HG03442 (cell line): ENCODE results near the gene PLA1A.

ENCODE experiments used
- ATAC-seq: cut with Tn5 transposase; IDR thresholded peaks from one replicate; pipeline ENCODE4 v1.9.1; 2021; ENCODE audit warnings: mild to moderate bottlenecking, moderate library complexity; ENCODE audit not compliant: unreplicated experiment

Gene PLA1A

DNA sequence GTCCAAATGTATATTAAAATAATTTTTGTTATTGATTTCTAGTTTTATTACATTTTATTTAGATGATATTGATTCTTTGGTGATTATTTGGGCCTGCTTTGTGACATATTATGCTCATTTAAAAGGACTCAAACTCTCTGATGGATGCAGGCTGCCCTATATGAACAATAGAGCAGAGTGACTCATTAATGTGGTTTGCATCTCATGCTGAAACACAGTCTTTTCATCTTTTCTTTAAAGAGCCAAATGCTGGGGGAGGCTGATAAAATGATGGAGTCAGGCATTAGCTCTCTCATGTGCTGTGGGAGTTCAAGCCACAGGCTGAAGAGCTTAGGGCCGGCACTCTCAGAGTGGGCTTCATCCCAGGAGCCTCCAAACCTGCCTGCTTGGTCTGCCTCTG lies 7.2 kb downstream of the PLA1A start:
- ATAC-seq, result no peak

DNA sequence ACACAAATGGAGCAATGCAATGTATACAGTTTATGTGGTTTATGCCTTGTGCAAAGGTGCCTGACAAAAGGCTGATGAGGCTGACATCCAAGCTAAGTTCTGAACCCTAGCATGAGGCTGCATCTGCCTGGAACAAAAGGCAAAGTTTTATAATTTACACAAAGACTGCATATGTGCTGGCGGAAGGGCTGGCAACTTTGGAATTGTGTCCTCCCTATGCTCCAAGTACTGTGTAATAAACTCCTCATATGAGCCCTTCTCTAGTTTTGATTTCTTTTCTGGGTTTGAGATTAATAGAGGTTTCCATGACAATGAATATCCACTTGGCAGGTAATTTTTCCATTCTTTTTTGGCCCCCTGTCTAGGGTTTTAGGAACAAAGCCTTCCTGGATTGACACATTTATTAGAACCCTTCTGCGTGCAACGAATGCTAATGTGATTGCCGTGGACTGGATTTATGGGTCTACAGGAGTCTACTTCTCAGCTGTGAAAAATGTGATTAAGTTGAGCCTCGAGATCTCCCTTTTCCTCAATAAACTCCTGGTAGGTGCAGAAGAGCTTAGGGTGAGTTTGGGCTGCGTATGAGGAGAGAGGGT lies 10.8 kb downstream of the PLA1A start:
- ATAC-seq, result no peak

DNA sequence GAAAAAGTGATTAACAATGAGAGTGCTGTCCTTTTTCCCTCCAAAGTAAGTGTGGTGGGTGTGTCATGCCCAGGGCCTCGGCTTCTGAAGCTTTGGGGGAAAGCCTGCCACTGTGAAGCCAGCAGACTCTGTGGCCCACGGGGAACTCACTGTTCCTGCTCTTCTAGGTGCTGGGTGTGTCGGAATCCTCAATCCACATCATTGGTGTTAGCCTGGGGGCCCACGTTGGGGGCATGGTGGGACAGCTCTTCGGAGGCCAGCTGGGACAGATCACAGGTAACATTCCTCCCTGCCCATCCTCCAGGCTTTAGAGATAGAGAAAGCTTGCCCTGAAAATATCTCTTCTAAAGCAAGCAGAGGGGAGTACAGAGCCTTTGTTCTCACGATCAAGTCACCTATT lies 11.6 kb downstream of the PLA1A start:
- ATAC-seq, result no peak

DNA sequence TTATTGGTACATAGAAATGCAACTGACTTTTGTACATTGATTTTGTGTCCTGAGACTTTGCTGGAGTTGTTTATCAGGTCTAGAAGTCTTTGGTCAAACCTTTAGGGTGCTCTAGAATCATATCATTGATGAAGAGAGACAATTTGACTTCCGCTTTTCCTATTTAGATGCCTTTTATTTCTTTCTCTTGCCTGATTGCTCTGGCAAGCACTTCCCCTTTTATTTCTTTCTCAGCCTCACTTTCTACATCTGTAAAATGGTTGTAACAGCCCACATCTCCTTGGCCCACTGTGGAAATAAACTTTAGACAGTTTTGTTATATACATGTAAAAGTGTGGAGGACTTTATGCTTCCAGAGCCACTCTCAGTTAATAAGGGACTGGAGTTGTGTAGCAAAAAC lies 14.0 kb downstream of the PLA1A start:
- ATAC-seq, result no peak

DNA sequence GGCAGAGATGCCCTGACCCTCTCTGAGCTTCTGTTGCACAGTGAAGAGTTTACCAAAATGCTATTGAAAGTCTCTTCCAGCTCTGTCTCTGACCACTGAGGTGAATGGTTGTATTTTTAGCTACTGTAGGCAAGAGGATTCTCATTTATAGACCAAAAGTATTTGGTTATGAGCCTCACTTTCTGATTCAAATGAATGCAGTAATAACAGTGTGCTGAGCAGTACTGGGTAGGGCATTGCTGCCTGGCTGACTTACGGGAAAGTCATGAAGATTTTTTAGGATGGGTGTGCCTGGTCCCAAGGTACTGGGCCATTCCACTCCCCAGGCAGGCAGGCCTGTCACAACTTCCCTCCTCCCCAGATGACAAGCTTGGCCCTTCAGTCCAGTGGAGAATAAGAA lies 15.5 kb downstream of the PLA1A start:
- peak; percentile 86 for ATAC-seq

DNA sequence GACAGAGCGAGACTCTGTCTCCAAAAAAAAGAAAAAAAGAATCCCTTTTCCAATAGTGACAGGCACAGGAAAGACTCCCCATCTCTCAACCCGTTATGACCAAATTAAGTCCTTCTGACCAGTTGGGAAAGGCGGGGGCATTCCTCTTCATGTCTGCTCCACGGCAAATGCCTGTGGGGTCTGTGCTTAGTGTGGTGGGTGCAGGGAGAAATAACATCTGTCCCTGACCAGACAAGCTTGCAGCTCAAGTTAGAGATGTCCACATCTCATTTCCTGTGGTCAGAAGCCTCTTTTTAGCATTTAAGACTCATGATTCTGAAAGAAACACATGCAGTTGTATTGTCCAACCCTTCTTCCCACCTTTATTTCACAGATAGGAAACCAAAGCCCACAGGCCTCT lies 16.2 kb downstream of the PLA1A start:
- no peak for ATAC-seq

DNA sequence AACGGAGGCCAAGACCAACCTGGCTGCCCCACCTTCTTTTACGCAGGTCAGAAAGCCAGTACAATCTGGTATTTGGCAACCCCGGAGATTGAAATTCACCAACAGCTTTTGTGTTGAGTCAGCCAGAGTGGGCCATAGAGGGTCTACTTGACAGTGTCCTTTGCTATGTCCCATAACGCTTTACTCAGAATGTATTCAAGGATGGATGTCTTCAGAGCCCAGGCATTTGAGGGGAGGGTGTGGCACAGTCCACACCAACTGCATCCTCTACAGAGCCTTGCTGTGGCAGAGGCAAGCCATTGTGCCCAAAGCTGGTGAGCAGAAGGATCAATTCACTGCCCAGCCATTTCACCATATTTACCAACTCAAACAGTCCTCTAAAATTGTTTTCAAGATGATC lies 18.4 kb downstream of the PLA1A start:
- no peak for ATAC-seq

DNA sequence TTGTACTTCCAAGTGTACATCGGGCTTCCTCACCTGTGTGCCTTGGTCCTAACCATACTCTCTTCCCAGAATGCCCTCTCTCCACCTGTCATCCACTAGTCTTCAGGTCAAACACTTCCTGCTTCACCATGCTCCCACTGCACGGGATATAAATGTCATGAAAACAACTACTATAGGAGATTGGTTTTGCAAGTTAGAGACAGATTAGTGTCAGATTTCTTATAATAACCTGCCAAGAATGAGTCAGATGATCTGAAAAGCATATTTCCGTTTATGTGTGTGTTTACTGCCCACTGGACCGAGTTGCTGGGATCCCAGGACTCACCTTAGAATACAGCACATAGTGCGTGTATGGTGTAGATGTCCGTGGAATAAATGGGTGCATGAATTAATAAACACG lies 21.4 kb downstream of the PLA1A start:
- no peak for ATAC-seq

DNA sequence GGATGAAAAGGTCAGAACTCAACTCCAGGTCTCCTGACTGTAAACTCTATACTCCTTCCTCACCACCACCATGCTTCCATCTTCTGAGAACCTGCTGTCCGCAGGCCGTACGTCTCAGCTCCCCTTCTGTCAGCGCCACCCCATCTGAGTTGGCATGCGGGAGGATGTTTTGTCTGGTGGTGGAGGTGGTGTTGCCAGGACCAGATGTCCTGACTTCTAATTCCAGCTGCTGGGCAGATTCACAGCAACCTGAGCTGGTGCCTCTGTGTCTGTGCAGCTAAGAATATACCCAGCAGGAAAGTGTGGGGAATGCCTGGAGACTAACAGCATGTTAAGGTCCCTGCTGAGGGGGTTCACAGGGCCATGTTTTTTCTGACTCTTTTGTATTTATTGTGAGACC lies 23.2 kb downstream of the PLA1A start:
- ATAC-seq, result no peak

DNA sequence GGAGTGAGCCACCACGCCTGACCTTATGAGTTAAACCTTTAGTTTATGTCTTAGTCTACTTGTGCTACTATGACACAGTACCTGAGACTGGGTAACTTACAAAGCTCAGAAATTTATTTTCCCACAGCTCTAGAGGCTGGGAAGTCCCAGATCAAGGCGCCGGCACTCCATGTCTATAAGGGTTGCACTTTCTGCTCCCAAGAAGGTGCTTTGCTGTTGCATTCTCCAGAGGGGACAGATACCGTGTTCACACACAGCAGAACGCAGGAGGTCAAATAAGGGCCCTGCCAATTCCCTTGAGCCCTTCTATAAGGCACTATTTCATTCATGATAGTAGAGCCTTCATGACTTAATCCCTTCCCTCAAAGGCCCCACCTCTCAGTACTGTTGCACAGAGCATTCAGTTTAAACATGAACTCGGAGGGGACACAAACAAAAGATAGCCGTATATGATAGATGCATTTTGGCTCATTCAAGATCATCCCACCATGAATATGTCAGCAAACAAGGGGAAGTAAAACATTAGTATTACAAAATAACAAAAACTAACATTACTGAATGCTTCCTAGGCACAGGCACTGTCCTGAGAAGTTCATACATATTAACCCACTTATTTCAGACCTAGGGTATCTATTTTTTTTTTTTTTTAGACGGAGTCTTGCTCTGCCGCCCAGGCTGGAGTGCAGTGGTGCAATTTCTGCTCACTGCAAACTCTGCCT lies 26.5 kb downstream of the PLA1A start:
- ATAC-seq, result no peak

DNA sequence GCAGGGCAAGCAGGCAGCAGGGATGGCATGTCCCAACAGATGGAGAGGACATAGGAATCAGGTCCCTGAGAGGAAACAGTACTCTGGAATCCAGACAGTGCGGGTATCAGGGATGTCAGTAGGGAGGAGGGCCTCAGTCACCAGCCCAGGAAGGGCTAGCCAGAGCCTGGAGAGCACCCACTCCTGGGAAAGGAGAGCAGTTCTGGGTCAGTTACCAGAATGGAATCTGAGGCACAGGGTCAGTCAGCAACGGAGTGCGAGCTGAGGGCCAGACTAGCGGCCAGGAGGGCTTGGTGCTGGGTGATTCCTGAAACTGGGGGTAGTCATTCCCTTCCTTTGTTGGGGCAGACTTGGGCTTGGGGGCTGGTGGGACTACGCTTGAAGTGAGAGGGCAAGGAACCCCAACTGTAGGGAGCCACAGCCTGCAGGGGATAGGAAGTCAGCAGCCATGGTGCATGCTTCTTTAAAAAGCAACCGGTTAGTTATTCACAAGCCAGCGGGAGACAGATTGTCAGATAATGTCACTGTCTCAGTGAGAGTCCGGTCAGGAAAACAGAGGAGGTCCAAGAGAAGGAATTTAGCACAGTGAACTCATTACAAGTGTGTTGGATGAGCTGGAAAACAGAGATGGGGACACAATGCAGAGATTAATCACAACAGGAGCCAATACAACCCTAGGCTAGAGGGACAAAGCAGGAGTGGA lies 27.9 kb downstream of the PLA1A start:
- ATAC-seq, result no peak

DNA sequence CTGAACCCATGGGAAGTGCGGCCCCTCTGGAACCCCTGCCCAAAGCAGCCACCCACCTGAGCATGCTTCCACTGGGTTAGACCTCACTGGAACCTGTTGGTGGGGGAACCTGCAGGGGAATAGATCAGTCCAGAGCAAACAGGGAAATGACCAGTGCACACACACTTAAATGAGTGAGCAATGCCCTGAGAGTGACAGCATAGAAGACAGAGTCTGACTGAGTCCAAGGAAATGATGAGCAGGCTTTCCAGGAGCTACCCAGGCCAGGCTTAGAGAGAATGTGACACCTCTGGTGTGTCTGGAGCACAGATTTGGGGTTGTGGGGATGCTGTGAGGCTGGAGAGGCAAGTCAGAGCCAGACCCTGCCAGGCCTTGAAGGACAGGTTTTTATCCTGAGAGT lies 28.5 kb downstream of the PLA1A start:
- ATAC-seq, result no peak

DNA sequence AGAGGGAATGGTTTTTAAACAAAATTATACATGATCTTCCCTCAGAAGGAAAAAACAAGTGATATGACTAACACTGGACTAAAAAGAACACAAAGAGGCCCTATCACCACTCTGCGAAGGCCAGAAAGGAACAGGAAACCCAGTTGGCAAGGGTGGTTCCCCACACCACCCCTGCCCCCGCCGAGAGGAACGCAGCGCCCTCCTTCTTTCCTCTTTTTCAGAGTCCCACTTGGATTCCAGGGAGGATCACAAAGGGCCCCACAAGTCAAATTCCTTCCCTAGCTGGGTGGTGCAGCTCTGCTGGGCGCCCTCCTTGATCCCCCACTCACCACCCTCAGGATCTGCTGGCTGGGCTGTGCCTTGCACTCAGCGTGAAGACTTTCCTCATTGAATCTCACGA lies 29.8 kb downstream of the PLA1A start:
- no peak for ATAC-seq

DNA sequence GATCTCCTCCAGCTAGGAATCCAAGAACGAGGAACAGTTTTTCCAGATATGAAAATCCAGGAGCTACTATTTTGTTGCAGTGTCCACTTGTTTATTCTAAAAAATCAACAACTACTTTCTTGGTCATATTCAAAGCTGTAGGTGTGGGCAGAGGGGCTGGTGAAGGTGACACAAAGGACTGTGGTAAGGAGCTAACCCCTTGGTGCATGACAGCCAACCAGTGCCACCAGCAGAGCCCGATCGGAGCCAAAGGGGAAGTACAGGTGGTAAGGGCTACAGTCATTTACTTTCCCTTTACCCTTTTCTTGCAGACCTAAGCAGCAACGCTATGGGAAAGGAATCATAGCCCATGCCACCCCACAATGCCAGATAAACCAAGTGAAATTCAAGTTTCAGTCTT lies 30.7 kb downstream of the PLA1A start:
- ATAC-seq, result peak; percentile 60

DNA sequence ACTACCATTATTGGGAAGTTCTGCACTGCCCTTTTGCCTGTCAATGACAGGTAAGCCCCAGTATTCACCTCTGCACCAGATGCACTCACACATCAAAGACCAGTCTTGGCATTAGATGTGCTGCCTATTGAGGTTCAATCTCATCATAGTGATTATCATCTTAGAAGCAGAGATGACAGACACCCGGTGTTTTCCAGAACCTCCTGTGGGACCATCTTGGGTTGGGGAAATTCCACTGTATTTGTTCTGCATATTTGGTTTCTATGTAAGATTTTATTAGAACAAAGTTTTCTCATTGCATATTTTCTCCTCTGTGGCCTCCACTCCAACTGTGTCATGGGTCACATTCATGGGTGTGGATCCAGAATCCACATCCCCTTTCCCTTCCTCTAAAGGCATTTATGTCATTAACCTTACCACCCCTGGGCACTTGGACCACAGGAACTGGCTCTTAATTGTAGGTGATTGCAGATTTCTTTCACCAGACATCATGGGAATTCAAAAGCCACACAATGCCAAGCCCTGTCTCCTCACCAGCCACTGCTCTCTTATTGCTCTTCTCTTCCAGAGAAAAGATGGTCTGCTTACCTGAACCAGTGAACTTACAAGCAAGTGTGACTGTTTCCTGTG lies 31.2 kb downstream of the PLA1A start:
- peak; percentile 30 for ATAC-seq

DNA sequence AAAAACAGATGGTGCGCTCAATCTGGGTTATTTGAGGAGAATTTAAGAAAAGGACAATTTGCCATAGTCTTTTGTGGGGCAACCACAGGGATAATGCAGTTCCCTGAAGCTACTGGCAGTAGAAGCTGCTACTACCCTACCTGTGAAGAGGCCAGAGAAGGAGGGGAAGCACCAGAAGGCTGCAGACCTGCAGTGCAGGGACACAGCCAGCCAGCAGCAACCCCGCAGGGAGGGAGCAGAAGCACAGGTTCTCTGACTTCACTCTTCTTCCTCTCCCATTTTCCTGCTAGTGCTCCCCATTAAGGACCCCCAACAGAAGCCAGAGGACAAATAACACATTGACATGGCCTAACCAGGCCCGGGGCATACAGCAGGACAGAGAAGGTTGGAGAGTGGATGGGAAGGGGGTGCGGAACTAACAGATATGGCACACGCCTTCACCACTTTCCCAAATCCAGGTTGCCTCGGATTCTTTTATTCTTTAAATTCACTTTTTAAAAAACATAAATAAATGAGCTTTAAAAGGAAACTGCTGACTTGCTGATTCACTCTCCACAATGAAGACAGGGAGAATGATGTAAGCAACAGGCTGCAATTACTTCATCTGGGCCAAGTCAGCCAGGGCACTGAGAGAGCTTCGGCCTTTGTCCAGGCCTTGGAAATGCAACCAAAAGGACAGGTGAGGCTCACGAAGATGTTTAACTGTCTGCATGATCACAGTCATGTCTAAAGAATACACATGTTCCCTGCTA lies 32.6 kb downstream of the PLA1A start:
- no peak for ATAC-seq

DNA sequence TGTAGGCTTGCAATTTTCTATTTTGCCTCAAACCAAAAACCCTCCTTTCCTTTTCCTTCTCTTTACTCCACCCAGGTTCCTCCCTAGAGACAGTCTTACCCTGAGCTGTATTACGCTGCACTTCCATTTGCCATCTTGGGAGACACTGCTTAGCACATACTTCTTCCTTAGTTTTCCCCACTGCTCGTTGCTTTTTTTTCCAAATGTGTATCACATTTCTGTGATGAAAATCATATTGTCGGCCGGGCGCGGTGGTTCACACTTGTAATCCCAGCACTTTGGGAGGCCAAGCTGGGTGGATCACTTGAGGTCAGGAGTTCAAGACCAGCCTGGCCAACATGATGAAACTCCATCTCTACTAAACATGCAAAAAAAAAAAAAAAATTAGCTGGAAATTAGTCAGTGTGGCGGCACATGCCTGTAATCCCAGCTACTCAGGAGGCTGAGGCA lies 33.2 kb downstream of the PLA1A start:
- no peak for ATAC-seq

DNA sequence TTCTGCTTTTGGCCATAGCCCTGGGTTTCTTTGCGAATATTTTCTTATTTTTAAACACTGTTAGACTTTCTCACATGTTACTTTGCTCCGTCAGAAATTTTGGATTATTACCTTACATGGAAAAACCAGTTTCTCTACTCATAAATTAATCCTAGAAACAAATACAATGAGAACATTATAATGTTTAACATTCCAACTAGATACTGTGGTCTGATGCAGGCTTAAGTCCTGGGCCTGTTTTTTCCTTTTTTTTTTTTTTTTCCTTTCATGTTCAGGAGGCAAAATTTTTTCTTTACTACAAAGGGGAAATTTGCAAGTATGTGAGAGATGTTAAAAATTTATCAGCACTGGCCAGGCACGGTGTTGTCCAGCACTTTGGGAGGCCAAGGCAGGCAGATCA lies 33.8 kb downstream of the PLA1A start:
- ATAC-seq, result no peak

DNA sequence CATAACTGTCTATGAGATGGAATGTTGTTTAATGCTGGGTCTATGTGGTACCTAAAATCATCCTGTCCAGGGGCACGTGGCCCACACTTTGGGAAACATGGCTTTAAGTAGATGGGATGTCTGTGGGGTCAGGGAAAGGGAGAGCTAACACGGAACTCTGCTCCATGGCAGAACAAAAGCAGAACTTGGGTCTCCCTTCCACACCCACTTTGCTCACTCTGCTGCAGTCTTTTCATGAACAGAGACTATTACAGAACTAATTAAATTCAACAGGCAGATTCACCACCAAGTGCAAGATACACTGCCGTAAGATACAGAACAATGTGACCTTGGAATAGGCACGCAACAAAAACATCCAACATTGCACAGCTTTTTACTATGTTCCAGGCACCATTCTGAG lies 34.5 kb downstream of the PLA1A start:
- ATAC-seq, result no peak

DNA sequence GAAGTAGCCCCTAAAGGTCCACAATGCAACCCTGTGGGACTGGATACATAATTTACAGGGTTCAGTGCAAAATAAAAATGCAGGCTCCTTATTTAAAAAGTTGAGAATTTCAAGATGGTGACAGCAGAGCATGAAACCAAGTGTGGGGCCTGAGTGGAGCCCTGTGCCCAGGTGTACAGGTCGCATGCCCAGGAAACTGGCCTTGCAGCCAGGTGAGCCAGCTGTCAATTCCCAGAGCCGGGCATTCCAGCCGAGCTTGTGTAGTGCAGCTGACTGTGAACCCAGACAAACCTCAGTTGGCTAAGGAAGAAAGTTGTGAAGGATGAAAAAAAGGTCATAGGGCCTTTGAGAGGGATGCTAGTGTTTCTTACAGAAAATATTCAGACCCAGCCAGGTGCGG lies 35.1 kb downstream of the PLA1A start:
- no peak for ATAC-seq

DNA sequence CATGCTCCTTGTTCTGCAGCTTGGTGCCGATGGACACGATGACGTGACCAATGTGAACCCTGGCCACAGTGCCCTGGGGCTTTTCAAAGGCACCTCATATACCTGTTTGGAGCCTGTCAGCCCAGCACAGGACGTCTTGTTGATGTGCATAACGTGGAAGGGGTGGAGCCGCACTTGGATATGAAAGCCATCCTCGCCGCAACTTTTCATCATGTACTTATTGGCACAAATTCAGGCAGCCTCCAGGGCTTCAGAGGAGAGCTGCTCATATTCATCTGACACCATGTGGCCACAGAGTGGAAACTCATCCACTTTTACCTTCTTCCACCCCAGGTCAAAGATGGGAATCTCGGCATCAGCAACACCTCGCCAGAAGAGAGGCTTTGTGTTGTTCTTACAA lies 38.0 kb downstream of the PLA1A start:
- no peak for ATAC-seq
